Stimulated activated CD4-positive, alpha-beta T cell treated with anti-CD3 and anti-CD28 coated beads, Interleukin-1b, Interleukin-23, amount 100 ng/mL, for 24 hours (primary cell): Measurements from ENCODE around the gene PPIL6.

Source experiments
- DNase-seq, 4 experiments: peaks; one replicate each; pipeline ENCODE4 v3.0.0-alpha.2; 2020; ENCODE audit warnings: low read depth in 4 of 4, low spot score in 1 of 4

PPIL6 gene

GRCh38 chr6:109449795-109450673, 9.6 kb upstream of the PPIL6 start:
- DNase-seq, result no peak

- DNase-seq, result no peak
Observed at GRCh38 chr6:109449064-109449794, 8.8 kb upstream of the PPIL6 start.

GRCh38 chr6:109448615-109449014, 8.2 kb upstream of the PPIL6 start:
- no peak for DNase-seq

- DNase-seq, result no peak
Observed at GRCh38 chr6:109447878-109448555, 7.6 kb upstream of the PPIL6 start.

- no peak for DNase-seq
Observed at GRCh38 chr6:109447087-109447486, 6.7 kb upstream of the PPIL6 start.

GRCh38 chr6:109446541-109446940, 6.1 kb upstream of the PPIL6 start:
- no peak for DNase-seq

GRCh38 chr6:109446072-109446471, 5.6 kb upstream of the PPIL6 start:
- DNase-seq, result no peak

GRCh38 chr6:109445382-109445781, 5.0 kb upstream of the PPIL6 start:
- DNase-seq, result no peak

- no peak for DNase-seq
Observed at GRCh38 chr6:109443425-109443950, 3.1 kb upstream of the PPIL6 start.

- no peak for DNase-seq
Observed at GRCh38 chr6:109442393-109442924, 2.0 kb upstream of the PPIL6 start.

GRCh38 chr6:109441069-109441816, 815 bp upstream of the PPIL6 start:
- DNase-seq, result no peak

GRCh38 chr6:109436041-109436440, 4.4 kb downstream of the PPIL6 start:
- no peak for DNase-seq

GRCh38 chr6:109434456-109434855, 6.0 kb downstream of the PPIL6 start:
- no peak for DNase-seq

- DNase-seq, result no peak
Observed at GRCh38 chr6:109429496-109429895, 10.9 kb downstream of the PPIL6 start.

GRCh38 chr6:109428889-109429477, 11.4 kb downstream of the PPIL6 start:
- DNase-seq, result no peak

GRCh38 chr6:109424946-109425345, 15.5 kb downstream of the PPIL6 start:
- no peak for DNase-seq

GRCh38 chr6:109421184-109421583, 19.2 kb downstream of the PPIL6 start:
- DNase-seq, result no peak

- DNase-seq, result no peak
Observed at GRCh38 chr6:109420751-109421150, 19.7 kb downstream of the PPIL6 start.

GRCh38 chr6:109417646-109418045, 22.8 kb downstream of the PPIL6 start:
- DNase-seq, result no peak

- DNase-seq, result no peak
Observed at GRCh38 chr6:109411034-109411433, 29.4 kb downstream of the PPIL6 start.
